NOMO-1 (cell line): Measurements from ENCODE around the gene VWA3B.
"Not testable (repeated sequence)": the region's sequence is repeated elsewhere in the genome, so short reads cannot be mapped to it uniquely, and the experiment has no call there.

Source experiments
- DNase-seq, 2 experiments: peaks; one replicate each; lab custom pipeline; 2025; ENCODE audit not compliant: unreplicated experiment in 2 of 2; lab: John Stamatoyannopoulos, UW

Gene VWA3B

GRCh38 chr2:98127229-98127989, 40.4 kb downstream of the VWA3B start:
- DNase-seq, result no peak

- no peak for DNase-seq
Observed at GRCh38 chr2:98128556-98129109, 41.7 kb downstream of the VWA3B start.

- DNase-seq, result not testable (repeated sequence)
Observed at GRCh38 chr2:98130073-98130472, 43.1 kb downstream of the VWA3B start.

GRCh38 chr2:98134172-98135005, 47.4 kb downstream of the VWA3B start:
- peak; percentile 66 to 92 for DNase-seq

- DNase-seq, result no peak
Observed at GRCh38 chr2:98137196-98137595, 50.2 kb downstream of the VWA3B start.

- DNase-seq, result not testable (repeated sequence)
Observed at GRCh38 chr2:98138978-98139377, 52.0 kb downstream of the VWA3B start.

- no peak for DNase-seq
Observed at GRCh38 chr2:98140210-98140609, 53.2 kb downstream of the VWA3B start.

- no peak for DNase-seq
Observed at GRCh38 chr2:98142106-98142791, 55.3 kb downstream of the VWA3B start.

GRCh38 chr2:98145070-98145469, 58.1 kb downstream of the VWA3B start:
- DNase-seq, result no peak

GRCh38 chr2:98147900-98148299, 60.9 kb downstream of the VWA3B start:
- DNase-seq, result not testable (repeated sequence)

GRCh38 chr2:98148595-98149332, 61.8 kb downstream of the VWA3B start:
- no peak for DNase-seq

- DNase-seq, result no peak
Observed at GRCh38 chr2:98149333-98149697, 62.3 kb downstream of the VWA3B start.

GRCh38 chr2:98153481-98153880, 66.5 kb downstream of the VWA3B start:
- DNase-seq, result no peak

GRCh38 chr2:98155291-98155690, 68.3 kb downstream of the VWA3B start:
- no peak for DNase-seq

GRCh38 chr2:98155716-98156115, 68.7 kb downstream of the VWA3B start:
- DNase-seq, result no peak

GRCh38 chr2:98156304-98156703, 69.3 kb downstream of the VWA3B start:
- no peak for DNase-seq

- peak in 1 of 2 experiments; percentile 20 for DNase-seq
Observed at GRCh38 chr2:98157557-98157956, 70.6 kb downstream of the VWA3B start.

GRCh38 chr2:98158305-98158704, 71.3 kb downstream of the VWA3B start:
- DNase-seq, result no peak

GRCh38 chr2:98160554-98160953, 73.6 kb downstream of the VWA3B start:
- DNase-seq, result no peak

GRCh38 chr2:98161186-98161585, 74.2 kb downstream of the VWA3B start:
- DNase-seq, result no peak
